GM12878 (cell line): ENCODE data around the gene LTB4R. TPM values are rescaled to one million over a fixed set of nuclear protein-coding genes. Genes with fewer than 3 reads are reported as not detected.

Experiments
- ATAC-seq: fragments of 200-7000 bp; cut with Tn5 transposase; 3 replicates; pipeline ENCODE4 v1.9.1; 2020; ENCODE audit warnings: mild to moderate bottlenecking, moderate library complexity
- BruUV-seq: library from RNA; stranded (reverse); fragments of 400-500 nt; replicated peaks from 2 replicates; lab custom pipeline; 2021; lab: Mats Ljungman, UMichigan
- CTCF ChIA-PET: fragments of 300-600 bp; sonication (Branson Sonifier 250); formaldehyde crosslinking; extraction: SDS; loops from one replicate; lab custom pipeline; 2021; ENCODE audit warnings: inconsistent platforms; lab: Yijun Ruan, JAX
- POLR2A ChIA-PET: fragments of 350-600 bp; formaldehyde crosslinking; extraction: SDS; loops from one replicate; lab custom pipeline; 2021; ENCODE audit warnings: inconsistent platforms; lab: Charles Lee
- RAD21 ChIA-PET: fragments of 300-600 bp; sonication (Branson Sonifier 250); formaldehyde crosslinking; loops from one replicate; lab custom pipeline; 2023; ENCODE audit warnings: antibody characterized with exemption; ENCODE audit not compliant: unreplicated experiment; lab: Charles Lee
- SMC1A ChIA-PET: fragments of 300-600 bp; sonication (Branson Sonifier 250); formaldehyde crosslinking; loops from one replicate; lab custom pipeline; 2023; ENCODE audit not compliant: unreplicated experiment, uncharacterized antibody; lab: Charles Lee
- DNase-seq: peaks from one replicate; pipeline ENCODE4 v3.0.0-alpha.2; 2011; ENCODE audit warnings: low read depth, low spot score
- FAIRE-seq: peaks from 3 replicates; lab custom pipeline; 2011; peaks lifted over from hg19 to GRCh38; lab: Jason Lieb, UNC
- H2AFZ ChIP-seq: 2 replicates; pipeline ENCODE4 v1.6.0; 2011; ENCODE audit warnings: low read depth, low read length, control low read depth; ENCODE audit not compliant: control insufficient read depth
- H3K27ac ChIP-seq: 2 replicates; pipeline ENCODE4 v1.5.1; 2011; ENCODE audit warnings: control low read depth; ENCODE audit not compliant: control insufficient read depth, insufficient read depth
- H3K27me3 ChIP-seq, 2 experiments: replicated peaks in 1 of 2; 2 replicates each; pipeline versions ENCODE4 v1.6.0 to v1.6.1; 2011; ENCODE audit warnings: low read length in 1 of 2; ENCODE audit not compliant: control insufficient read depth in 2 of 2, insufficient read depth in 2 of 2
- H3K36me3 ChIP-seq, 2 experiments: 2 replicates each; pipeline ENCODE4 v1.5.1; 2011; ENCODE audit warnings: low read length in 1 of 2; ENCODE audit not compliant: control insufficient read depth in 2 of 2, insufficient read depth in 2 of 2
- H3K4me1 ChIP-seq: 2 replicates; pipeline ENCODE4 v1.6.1; 2011; ENCODE audit warnings: mild to moderate bottlenecking, low read length, moderate library complexity, mixed read lengths; ENCODE audit not compliant: control insufficient read depth, insufficient read depth
- H3K4me2 ChIP-seq: 2 replicates; pipeline ENCODE4 v1.6.0; 2011; ENCODE audit warnings: control low read depth; ENCODE audit not compliant: control insufficient read depth, insufficient read depth
- H3K4me3 ChIP-seq: fragments of 200-600 bp; sonication (generic); 2 replicates; pipeline ENCODE4 v1.5.1; 2016
- H3K79me2 ChIP-seq: 2 replicates; pipeline ENCODE4 v1.6.0; 2011; ENCODE audit warnings: low read length; ENCODE audit not compliant: control insufficient read depth, insufficient read depth
- H3K9ac ChIP-seq: 2 replicates; pipeline ENCODE4 v1.8.0; 2011; ENCODE audit warnings: low read length, control low read depth, mixed read lengths; ENCODE audit not compliant: control insufficient read depth, insufficient read depth
- H3K9me3 ChIP-seq: replicated peaks from 3 replicates; pipeline ENCODE4 v1.5.1; 2011; ENCODE audit warnings: mild to moderate bottlenecking, low read length; ENCODE audit not compliant: control insufficient read depth, insufficient read depth
- H4K20me1 ChIP-seq: 2 replicates; pipeline ENCODE4 v1.6.0; 2011; ENCODE audit not compliant: control insufficient read depth, insufficient read depth
- ASH2L ChIP-seq: fragments of 300-600, 200-600 bp; sonication (generic); IDR thresholded peaks from 2 replicates; pipeline ENCODE4 v1.6.1; 2017; ENCODE audit warnings: low read depth, mild to moderate bottlenecking, borderline replicate concordance
- BACH1 ChIP-seq: fragments of 450-650 bp; IDR thresholded peaks from 2 replicates; pipeline ENCODE4 v1.6.1; 2017; ENCODE audit warnings: mild to moderate bottlenecking, borderline replicate concordance
- CEBPZ ChIP-seq: fragments of 150-350 bp; IDR thresholded peaks from 2 replicates; pipeline ENCODE4 v1.6.1; 2016; ENCODE audit warnings: low read depth, low read length
- IRF5 ChIP-seq: fragments of 450-650 bp; IDR thresholded peaks from 2 replicates; pipeline ENCODE4 v1.6.1; 2017; ENCODE audit warnings: borderline replicate concordance
- MTA2 ChIP-seq: fragments of 450-650 bp; IDR thresholded peaks from 2 replicates; pipeline ENCODE4 v1.6.1; 2016; ENCODE audit warnings: low read depth, mild to moderate bottlenecking, moderate library complexity
- MXI1 ChIP-seq: fragments of 150-350 bp; IDR thresholded peaks from 2 replicates; pipeline ENCODE4 v1.6.1; 2011; ENCODE audit warnings: low read depth, mild to moderate bottlenecking, inconsistent platforms, low read length, improper control_type of control experiment
- NR2F1 ChIP-seq: fragments of 450-650 bp; conservative IDR thresholded peaks from 2 replicates; pipeline ENCODE4 v1.6.1; 2017; ENCODE audit warnings: mild to moderate bottlenecking
- PRDM15 ChIP-seq: fragments of 450-650 bp; formaldehyde crosslinking; IDR thresholded peaks from 2 replicates; pipeline ENCODE4 v1.4.0; 2020; ENCODE audit warnings: mild to moderate bottlenecking, moderate library complexity
- RELB ChIP-seq: fragments of 450-650 bp; IDR thresholded peaks from 2 replicates; pipeline ENCODE4 v1.6.1; 2017; ENCODE audit warnings: low read depth, mild to moderate bottlenecking, moderate library complexity
- SMAD5 ChIP-seq: IDR thresholded peaks from 2 replicates; pipeline ENCODE4 v1.6.1; 2016; ENCODE audit warnings: antibody characterized with exemption, low read depth
- SREBF2 ChIP-seq: IDR thresholded peaks from 2 replicates; pipeline ENCODE4 v1.6.1; 2012; ENCODE audit warnings: mild to moderate bottlenecking, low read length
- WGBS: methylation state at CpG from one replicate; pipeline ENCODE4 v1.1.6; 2016; ENCODE audit warnings: low lambda C conversion rate; ENCODE audit not compliant: insufficient replicate concordance, insufficient coverage; ENCODE audit errors: missing lambda C conversion rate; 5-methylcytosine and 5-hydroxymethylcytosine counted together
- in situ Hi-C: fragments of 300-500 bp; cut with MboI; formaldehyde crosslinking; loops from 9 replicates; pipeline ENCODE4 v1.14.3; 2018; ENCODE audit warnings: mixed read lengths
- intact Hi-C: fragments of 100-400 bp; cut with micrococcal nuclease; formaldehyde crosslinking; loops from one replicate; pipeline ENCODE4 v1.14.2; 2022; ENCODE audit not compliant: unreplicated experiment
- polyA plus RNA-seq, 11 experiments: library from polyadenylated mRNA; depleted of rRNA in 4 of 11; unstranded in 6 of 11; stranded (reverse) in 5 of 11; fragments of >200 nt; fragmentation: Nextera tagmentation in 4 of 11; fragmentation: Illumina TruSeq in 1 of 11; extraction: Ambion mirVana in 4 of 11; extraction: Trizol in 1 of 11; gene quantifications; 1 replicate in 1 of 11; 2 replicates in 10 of 11; pipeline versions ENCODE4 v1.2.1 to v1.2.3, GENCODE V29; 2011 to 2016; ENCODE audit warnings: inconsistent platforms in 2 of 11, missing spikeins in 2 of 11, low read depth in 1 of 11
- total RNA-seq, 4 experiments: library from RNA; depleted of rRNA in 3 of 4; stranded (reverse); fragments of >200 nt in 3 of 4; fragmentation: Illumina TruSeq in 1 of 4; extraction: Trizol in 1 of 4; gene quantifications; 2 replicates each; pipeline versions ENCODE4 v1.2.1 to v1.2.3, GENCODE V29; 2013 to 2021

The LTB4R gene
- total and polyA plus RNA-seq, 10 of the 15 experiments (the other 5 are each of a cell fraction or from before 2014, with no cell fraction given) = 1.2 to 14.0 (median 4.0) TPM

GRCh38 chr14:24365600-24366412 is 54.5 kb downstream of the LTB4R start:
- ChIA-PET RAD21 (interaction anchor here (0.6 to 2.3 kb wide), 17 partner anchors 17 to 154 kb away, joined by 3 to 122 read pairs (median 5); partner anchors contain the start of genes ADCY4, CBLN3, DHRS1 and KHNYN), CTCF (interaction anchor here (0.7 to 2.3 kb wide), 28 partner anchors 8 to 115 kb away, joined by 3 to 163 read pairs (median 4); partner anchors contain the start of genes ADCY4, CBLN3, CIDEB and DHRS1), SMC1A (interaction anchor here (0.6 to 2.3 kb wide), 19 partner anchors 8 to 423 kb away, joined by 3 to 79 read pairs (median 5); partner anchors contain the start of genes CBLN3, KHNYN, RIPK3 and SDR39U1), POLR2A (interaction anchor here (0.6 to 2.3 kb wide), 21 partner anchors 9 to 609 kb away, joined by 3 to 61 read pairs (median 4); partner anchors contain the start of genes CBLN3, DCAF11, KHNYN and NRL)
- Histone ChIP-seq H3K4me1 (peaks cover 16% of the 10 kb centered on the region), H3K27me3 (peaks cover 1 to 6% of the 10 kb centered on the region in 2 experiments), H3K9ac (no peak overlapping the region; the same call in 1 of the 2 replicates), H3K4me3 (peak overlapping the region; percentile 31; the same call in 1 of the 2 replicates), H4K20me1 (no peaks in the 10 kb centered on the region), H3K36me3 (no peaks in the 10 kb centered on the region), H3K4me2 (peak overlapping the region; percentile 83), H2AFZ (peak overlapping the region; percentile 28; the same call in 1 of the 2 replicates), H3K79me2 (no peaks in the 10 kb centered on the region), H3K27ac (no peak overlapping the region), H3K9me3 (no peaks in the 10 kb centered on the region)
- DNase-seq (peak; percentile 38), ATAC-seq (peak; percentile 63), FAIRE-seq (peak; percentile 90)
- TSS peak; percentile 91 for BruUV-seq
- in situ Hi-C loops (loop anchor here (5.0 kb wide), 1 partner anchor 66 kb away; no protein-coding TSS in a partner anchor), intact Hi-C loops (loop anchor here (1.0 to 5.0 kb wide), 3 partner anchors 34 to 65 kb away; no protein-coding TSS in a partner anchor)
- WGBS = 15% methylated on average over 24 of the region's 28 CpGs
- no peak for TF ChIP-seq SMAD5
- TF ChIP-seq PRDM15 (CRISPR knock-in tag) = no peak
- 0 out of 2 replicates have a peak, but pooled peaks have one; percentile 34 for TF ChIP-seq MTA2
- TF ChIP-seq NR2F1 = no peak
- TF ChIP-seq BACH1 = no peak
- no peak for TF ChIP-seq ASH2L
- TF ChIP-seq CEBPZ = no peak
- TF ChIP-seq SREBF2 = no peak
- TF ChIP-seq IRF5 = no peak
- no peak for TF ChIP-seq MXI1
- no peak for TF ChIP-seq RELB
